ENCODE measurements around the gene CPT2.

Gene CPT2

GRCh38 chr1:53196485-53197290 is at the start of gene CPT2:
Gene CPT2, plus strand, starts transcription at chr1:53196824. Its CDS starts 120 bp downstream, at chr1:53196944.
- peak; percentile 79 for DNase-seq

- DNase-seq: no peak
Observed at GRCh38 chr1:53147174-53147573, 49.5 kb upstream of the CPT2 start.

- no peak for DNase-seq
Observed at GRCh38 chr1:53148123-53148522, 48.5 kb upstream of the CPT2 start.

GRCh38 chr1:53153752-53154151 is 42.9 kb upstream of the CPT2 start:
- DNase-seq: no peak

- DNase-seq: no peak
Observed at GRCh38 chr1:53154859-53155438, 41.7 kb upstream of the CPT2 start.

- no peak for DNase-seq
Observed at GRCh38 chr1:53155534-53155933, 41.1 kb upstream of the CPT2 start.

GRCh38 chr1:53155945-53156344 is 40.7 kb upstream of the CPT2 start:
- DNase-seq: no peak

GRCh38 chr1:53156783-53157182 is 39.8 kb upstream of the CPT2 start:
- no peak for DNase-seq

- DNase-seq: no peak
Observed at GRCh38 chr1:53158900-53159299, 37.7 kb upstream of the CPT2 start.

- DNase-seq: no peak
Observed at GRCh38 chr1:53160924-53161378, 35.7 kb upstream of the CPT2 start.

- no peak for DNase-seq
Observed at GRCh38 chr1:53162621-53163020, 34.0 kb upstream of the CPT2 start.

- no peak for DNase-seq
Observed at GRCh38 chr1:53163291-53163768, 33.3 kb upstream of the CPT2 start.

GRCh38 chr1:53165408-53165961 is 31.1 kb upstream of the CPT2 start:
- no peak for DNase-seq

GRCh38 chr1:53166366-53166765 is 30.3 kb upstream of the CPT2 start:
- no peak for DNase-seq

GRCh38 chr1:53166912-53167311 is 29.7 kb upstream of the CPT2 start:
- no peak for DNase-seq

GRCh38 chr1:53172426-53173128 is 24.0 kb upstream of the CPT2 start:
- DNase-seq: no peak

- no peak for DNase-seq
Observed at GRCh38 chr1:53174971-53175913, 21.4 kb upstream of the CPT2 start.

- no peak for DNase-seq
Observed at GRCh38 chr1:53176452-53177208, 20.0 kb upstream of the CPT2 start.

GRCh38 chr1:53180226-53180625 is 16.4 kb upstream of the CPT2 start:
- no peak for DNase-seq

GRCh38 chr1:53180951-53181350 is 15.7 kb upstream of the CPT2 start:
- DNase-seq: no peak

GRCh38 chr1:53182111-53182593 is 14.5 kb upstream of the CPT2 start:
- peak; percentile 71 for DNase-seq

Measured in activated T-cell treated with anti-CD3 and anti-CD28 coated beads for 4 hours (primary cell).